Measurements from ENCODE around the gene AGPAT4.

DNA sequence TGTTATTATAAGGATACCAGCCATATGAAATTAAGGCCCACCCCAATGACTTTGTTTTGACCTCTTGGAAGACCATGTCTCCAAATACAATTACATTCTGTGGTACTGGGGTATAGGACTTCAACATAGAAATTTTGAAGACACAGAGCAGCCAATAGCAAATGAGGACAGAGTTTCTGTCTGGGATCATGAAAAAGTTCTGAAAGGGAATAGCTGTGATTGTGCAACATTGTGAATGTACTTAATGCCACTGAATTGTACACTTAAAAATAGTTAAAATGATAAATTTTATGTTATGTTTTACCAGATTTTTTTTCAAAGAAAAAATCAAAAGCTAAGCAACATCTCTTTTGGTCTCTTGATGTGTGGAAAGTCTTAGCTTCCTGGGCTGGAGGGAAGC is 27.0 kb upstream of the AGPAT4 start:
- TF ChIP-seq POLR2AphosphoS5 (IDR thresholded peaks at IDR 0.05; ENCODE audit: borderline replicate concordance, low read depth, low read length), result no peak
- TF ChIP-seq EZH2 (IDR thresholded peaks at IDR 0.05), result no peak
- no peak for TF ChIP-seq FOXP2 (optimal IDR thresholded peaks at IDR 0.05; ENCODE audit: control extremely low read depth, extremely low read length, insufficient read depth)

Data from SK-N-MC (cell line).